GM12878 (cell line): ENCODE results near the gene ISL2.

ENCODE experiments used
- BACH1 ChIP-seq: fragments of 450-650 bp; IDR thresholded peaks from 2 replicates; pipeline ENCODE4 v1.6.1; 2017; ENCODE audit warnings: mild to moderate bottlenecking, borderline replicate concordance
- IKZF1 ChIP-seq: fragments of 450-650 bp; conservative IDR thresholded peaks from 2 replicates; pipeline ENCODE4 v1.6.1; 2017; ENCODE audit warnings: antibody characterized with exemption, mild to moderate bottlenecking
- JUND ChIP-seq: IDR thresholded peaks from 2 replicates; pipeline ENCODE4 v1.6.1; 2012; ENCODE audit warnings: low read depth, mild to moderate bottlenecking, low read length, improper control_type of control experiment, moderate library complexity
- KAT2A ChIP-seq: conservative IDR thresholded peaks from 2 replicates; pipeline ENCODE4 v1.6.1; 2011; ENCODE audit warnings: low read depth, low read length; ENCODE audit not compliant: control insufficient read depth
- POLR2AphosphoS5 ChIP-seq: IDR thresholded peaks from 2 replicates; pipeline ENCODE4 v1.6.1; 2011; ENCODE audit warnings: mild to moderate bottlenecking, low read length, inconsistent platforms
- TF ChIP-seq, protein P1 (sequence below): fragments of 450-650 bp; IDR thresholded peaks from 2 replicates; pipeline ENCODE4 v1.6.1; 2016; ENCODE audit warnings: mild to moderate bottlenecking

DNA sequence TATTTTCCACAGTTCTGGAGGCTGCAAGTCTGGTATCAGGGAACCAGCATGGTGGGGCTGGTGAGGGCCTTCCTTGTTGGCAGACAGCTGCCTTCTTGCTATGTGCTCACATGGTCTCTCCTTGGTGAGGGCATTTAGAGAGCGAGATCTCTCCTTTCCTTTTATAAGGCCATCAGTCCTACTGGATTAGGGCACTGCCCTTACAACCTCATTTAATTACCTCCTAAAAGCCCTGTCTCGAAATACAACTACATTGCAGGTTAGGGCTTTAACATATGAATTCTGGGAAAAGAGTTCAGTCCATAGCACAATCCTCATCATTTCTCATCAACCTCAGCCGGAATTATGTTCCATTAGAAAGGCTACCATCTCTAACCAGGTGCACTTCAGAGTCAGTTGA is 21.9 kb downstream of the ISL2 start:
- TF ChIP-seq POLR2AphosphoS5 (no peak), IKZF1 (no peak), KAT2A (no peak), BACH1 (no peak), JUND (no peak)
- TF ChIP-seq, protein P1, sequence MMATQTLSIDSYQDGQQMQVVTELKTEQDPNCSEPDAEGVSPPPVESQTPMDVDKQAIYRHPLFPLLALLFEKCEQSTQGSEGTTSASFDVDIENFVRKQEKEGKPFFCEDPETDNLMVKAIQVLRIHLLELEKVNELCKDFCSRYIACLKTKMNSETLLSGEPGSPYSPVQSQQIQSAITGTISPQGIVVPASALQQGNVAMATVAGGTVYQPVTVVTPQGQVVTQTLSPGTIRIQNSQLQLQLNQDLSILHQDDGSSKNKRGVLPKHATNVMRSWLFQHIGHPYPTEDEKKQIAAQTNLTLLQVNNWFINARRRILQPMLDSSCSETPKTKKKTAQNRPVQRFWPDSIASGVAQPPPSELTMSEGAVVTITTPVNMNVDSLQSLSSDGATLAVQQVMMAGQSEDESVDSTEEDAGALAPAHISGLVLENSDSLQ: no peak
